GM12874 (cell line): Measurements from ENCODE around the gene INHBB.

ENCODE experiments used
- TF ChIP-seq, protein P1 (sequence below): IDR thresholded peaks from 2 replicates; pipeline ENCODE4 v1.5.1; 2011; ENCODE audit warnings: low read depth, mild to moderate bottlenecking, control low read depth, low read length, moderate library complexity; ENCODE audit not compliant: insufficient read depth

Gene INHBB

DNA sequence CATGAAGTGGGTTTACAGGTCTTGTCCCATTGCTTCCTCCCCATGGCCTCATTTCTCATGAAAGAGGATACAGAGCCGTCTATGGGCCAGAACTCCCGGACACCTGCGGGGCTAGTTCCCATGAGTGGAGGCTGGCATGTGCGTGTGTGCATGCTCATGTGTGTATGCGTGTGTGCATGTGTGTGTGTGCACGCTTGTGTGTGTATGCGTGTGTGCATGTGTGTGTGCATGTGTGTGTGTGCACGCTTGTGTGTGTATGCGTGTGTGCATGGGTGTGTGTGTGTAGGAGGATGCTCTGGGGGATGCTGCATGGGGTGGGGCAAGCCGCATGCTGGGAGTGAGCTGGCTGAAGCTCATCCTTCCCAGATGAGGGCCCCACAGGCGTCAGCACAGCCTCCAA is 20.8 kb downstream of the INHBB start:
- TF ChIP-seq, protein P1, sequence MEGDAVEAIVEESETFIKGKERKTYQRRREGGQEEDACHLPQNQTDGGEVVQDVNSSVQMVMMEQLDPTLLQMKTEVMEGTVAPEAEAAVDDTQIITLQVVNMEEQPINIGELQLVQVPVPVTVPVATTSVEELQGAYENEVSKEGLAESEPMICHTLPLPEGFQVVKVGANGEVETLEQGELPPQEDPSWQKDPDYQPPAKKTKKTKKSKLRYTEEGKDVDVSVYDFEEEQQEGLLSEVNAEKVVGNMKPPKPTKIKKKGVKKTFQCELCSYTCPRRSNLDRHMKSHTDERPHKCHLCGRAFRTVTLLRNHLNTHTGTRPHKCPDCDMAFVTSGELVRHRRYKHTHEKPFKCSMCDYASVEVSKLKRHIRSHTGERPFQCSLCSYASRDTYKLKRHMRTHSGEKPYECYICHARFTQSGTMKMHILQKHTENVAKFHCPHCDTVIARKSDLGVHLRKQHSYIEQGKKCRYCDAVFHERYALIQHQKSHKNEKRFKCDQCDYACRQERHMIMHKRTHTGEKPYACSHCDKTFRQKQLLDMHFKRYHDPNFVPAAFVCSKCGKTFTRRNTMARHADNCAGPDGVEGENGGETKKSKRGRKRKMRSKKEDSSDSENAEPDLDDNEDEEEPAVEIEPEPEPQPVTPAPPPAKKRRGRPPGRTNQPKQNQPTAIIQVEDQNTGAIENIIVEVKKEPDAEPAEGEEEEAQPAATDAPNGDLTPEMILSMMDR: no peak

DNA sequence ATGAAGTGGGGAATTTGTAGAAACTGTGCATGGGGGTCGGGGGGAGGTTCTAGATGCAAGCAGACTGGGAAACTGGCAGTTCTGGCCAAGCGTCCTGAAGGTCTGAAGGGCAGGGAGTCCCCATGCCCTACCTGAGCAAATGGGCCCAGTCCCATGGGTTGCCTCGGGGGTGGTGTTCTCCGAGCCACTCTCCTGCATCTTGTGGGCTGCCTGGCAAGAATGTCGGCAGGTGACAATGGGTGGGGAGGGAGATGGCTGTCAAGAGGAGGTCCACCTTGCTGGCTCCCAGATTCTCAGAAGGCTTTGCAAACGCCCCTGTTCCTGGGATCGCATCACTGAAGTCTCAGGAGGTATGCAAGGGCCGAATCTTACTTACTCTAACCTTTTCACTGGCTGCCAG is 21.3 kb downstream of the INHBB start:
- TF ChIP-seq, protein P1: no peak

DNA sequence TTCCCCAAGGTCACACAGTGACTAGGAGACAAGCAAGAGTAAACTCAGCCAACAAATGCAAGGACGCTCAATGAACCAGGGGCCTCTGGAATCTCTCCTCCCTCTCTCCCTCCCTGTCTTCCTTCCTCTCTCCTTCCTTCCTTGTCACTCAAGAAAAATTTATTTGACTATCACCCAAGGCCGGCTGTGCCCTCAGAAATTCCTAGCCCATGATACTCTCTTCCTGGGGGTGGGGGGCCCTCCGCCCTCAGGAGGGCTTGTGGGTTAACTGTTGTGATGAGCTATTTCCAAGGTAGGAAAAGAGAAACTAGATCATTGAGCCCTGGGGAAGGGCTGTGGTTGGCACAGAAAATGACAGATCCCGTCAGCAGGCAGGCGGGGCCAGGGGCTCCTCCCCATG is 21.7 kb downstream of the INHBB start:
- TF ChIP-seq, protein P1: no peak

DNA sequence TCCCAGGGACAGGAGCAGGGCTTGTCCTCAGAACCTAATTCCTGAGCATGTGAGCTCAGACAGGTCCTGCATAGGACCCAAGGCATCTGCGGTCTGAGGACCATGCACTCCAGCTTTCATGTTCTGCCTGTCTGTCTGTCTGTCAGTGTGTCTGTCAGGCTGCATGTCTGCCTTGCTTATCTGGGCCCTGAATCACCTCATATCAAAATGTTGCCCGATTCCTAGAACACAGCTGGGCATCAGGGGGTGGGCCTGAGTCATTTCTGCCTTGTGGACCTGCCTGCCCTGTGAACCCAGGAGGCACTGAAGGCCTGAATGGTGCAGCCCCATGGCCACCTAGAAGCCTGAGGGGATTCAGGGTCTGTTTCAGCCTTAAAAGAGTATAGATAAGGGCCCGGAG is 22.1 kb downstream of the INHBB start:
- TF ChIP-seq, protein P1: no peak

DNA sequence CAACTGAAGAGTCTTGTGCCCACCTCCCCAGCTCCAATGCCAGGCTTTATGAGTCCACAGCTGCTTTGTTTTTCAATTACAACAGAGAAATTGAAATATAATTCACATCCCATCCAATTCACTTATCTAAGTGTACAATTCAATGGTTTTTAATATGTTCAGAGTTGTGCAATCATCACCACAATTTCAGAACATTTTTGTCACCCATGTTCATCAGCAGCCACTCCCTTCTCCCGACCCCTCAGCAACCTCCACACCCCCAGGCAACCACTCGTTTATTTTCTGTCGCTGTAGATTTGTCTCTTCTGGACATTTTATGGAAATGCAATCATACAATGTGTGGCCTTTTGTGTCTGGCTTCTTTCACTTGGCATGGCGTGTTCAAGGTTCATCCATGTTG is 23.3 kb downstream of the INHBB start:
- TF ChIP-seq, protein P1: no peak

DNA sequence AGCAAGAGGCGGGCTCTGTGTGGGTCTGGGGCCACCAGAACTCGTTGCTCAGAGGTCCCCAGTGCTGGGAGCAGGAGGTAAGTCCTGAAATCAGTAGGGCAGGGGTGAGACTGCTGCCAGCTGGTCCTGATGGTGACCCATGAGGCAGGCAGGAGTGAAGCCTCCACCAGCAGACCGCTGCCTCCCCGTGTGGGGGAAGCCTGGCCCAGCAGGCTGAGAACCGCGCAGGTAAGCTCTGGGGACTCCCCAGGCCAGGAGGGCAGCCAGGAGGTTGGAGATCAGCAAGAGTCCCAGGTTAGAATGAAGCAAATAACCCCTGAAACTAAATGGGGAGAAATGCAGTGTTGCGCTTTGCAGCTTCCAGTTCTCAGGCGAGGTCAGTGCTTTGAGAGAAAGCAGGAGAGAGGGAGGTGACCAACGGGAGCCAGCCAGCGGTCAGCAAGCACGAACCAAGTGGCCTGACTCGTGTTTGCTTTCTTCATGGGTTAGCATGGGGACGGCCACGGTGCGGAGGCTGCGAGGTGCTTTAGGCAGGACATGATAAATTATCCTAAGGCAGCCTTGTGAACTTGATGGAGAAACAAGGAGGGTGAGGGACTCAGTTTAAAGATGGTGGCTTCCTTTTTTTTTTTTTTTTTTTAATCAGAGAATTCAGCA is 26.2 kb downstream of the INHBB start:
- TF ChIP-seq, protein P1: no peak

DNA sequence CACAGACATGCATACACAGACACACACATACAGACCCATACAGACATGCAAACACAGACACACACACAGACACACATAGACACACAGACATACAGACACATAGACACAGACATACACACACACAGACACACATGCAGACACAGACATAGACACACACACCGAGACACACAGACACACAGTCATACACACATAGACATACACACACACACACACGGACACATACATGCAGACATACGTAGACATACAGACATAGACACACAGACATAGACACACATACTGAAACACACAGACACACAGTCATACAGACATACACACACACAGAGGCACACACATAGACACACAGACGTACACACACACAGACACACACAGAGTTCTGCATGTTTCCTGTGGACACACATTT is 26.9 kb downstream of the INHBB start:
- TF ChIP-seq, protein P1: no peak

DNA sequence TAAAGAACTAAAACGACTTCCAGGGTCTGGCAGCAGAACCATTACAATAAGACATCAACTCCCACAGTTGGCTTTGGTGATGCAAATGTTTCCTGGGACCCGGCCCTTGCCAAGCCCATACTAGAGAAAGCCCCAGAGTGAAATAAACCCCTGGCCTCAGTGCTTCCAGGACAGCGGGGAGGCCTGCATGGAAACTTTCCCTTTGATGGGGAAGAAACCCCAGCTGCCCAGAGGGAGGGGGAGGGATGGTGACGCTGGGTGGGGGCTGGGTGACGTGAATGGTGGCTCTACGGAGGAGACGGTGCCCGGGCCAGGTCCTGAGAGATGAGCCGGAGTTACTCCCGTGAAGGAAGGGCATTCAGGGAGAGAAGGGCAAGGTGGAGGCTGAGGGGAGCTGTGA is 27.5 kb downstream of the INHBB start:
- TF ChIP-seq, protein P1: no peak
